ENCODE results near the gene RPP25.

DNA sequence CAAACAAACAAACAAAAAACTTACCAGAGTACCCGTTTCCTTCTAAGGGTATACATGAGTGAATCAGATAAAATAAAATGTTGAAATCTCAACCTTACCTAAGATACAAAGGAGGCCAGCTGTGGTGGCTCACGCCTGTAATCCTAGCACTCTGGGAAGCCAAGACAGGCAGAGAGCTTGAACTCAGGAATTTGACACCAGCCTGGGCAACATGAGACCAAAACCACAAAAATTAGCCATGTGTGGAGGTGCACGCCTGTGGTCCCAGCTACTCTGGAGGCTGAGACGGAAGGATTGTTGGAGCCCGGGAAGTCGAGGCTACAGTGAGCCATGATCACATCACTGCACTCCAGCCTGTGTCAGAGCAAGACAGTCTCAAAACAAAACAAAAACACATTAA lies 38.9 kb downstream of the RPP25 start:
- TF ChIP-seq, protein P1, sequence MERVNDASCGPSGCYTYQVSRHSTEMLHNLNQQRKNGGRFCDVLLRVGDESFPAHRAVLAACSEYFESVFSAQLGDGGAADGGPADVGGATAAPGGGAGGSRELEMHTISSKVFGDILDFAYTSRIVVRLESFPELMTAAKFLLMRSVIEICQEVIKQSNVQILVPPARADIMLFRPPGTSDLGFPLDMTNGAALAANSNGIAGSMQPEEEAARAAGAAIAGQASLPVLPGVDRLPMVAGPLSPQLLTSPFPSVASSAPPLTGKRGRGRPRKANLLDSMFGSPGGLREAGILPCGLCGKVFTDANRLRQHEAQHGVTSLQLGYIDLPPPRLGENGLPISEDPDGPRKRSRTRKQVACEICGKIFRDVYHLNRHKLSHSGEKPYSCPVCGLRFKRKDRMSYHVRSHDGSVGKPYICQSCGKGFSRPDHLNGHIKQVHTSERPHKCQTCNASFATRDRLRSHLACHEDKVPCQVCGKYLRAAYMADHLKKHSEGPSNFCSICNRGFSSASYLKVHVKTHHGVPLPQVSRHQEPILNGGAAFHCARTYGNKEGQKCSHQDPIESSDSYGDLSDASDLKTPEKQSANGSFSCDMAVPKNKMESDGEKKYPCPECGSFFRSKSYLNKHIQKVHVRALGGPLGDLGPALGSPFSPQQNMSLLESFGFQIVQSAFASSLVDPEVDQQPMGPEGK (CRISPR knock-in tag; IDR thresholded peaks at IDR 0.05; ENCODE audit: borderline replicate concordance): no peak
- no peak for TF ChIP-seq ESRRG (CRISPR knock-in tag; IDR thresholded peaks at IDR 0.05)
- TF ChIP-seq CSDC2 (CRISPR knock-in tag; IDR thresholded peaks at IDR 0.05): no peak
- no peak for TF ChIP-seq TOX (CRISPR knock-in tag; IDR thresholded peaks at IDR 0.05; ENCODE audit: borderline replicate concordance)

Measured in SK-N-SH treated with all-trans-retinoic acid at 6 μM for 48 hours (cell line).